SK-N-SH treated with all-trans-retinoic acid at 6 μM for 48 hours (cell line): ENCODE measurements around the gene DIP2B.

Source experiments
- RARB ChIP-seq: fragments of 250-450 bp; sonication (Bioruptor Pico); IDR thresholded peaks from 2 replicates; pipeline ENCODE4 v1.8.0; 2021; ENCODE audit warnings: mild to moderate bottlenecking, moderate library complexity
- TCF4 ChIP-seq: fragments of 250-450 bp; sonication (Bioruptor Pico); IDR thresholded peaks from 2 replicates; pipeline ENCODE4 v1.8.0; 2021; ENCODE audit warnings: mild to moderate bottlenecking, moderate library complexity, borderline replicate concordance
- TOX ChIP-seq: fragments of 250-450 bp; sonication (Bioruptor Pico); IDR thresholded peaks from 2 replicates; pipeline ENCODE4 v1.8.0; 2021; ENCODE audit warnings: mild to moderate bottlenecking, moderate library complexity, borderline replicate concordance
- ZC3H10 ChIP-seq: fragments of 250-450 bp; sonication (Bioruptor Pico); IDR thresholded peaks from 2 replicates; pipeline ENCODE4 v1.5.1; 2021; ENCODE audit warnings: mild to moderate bottlenecking, moderate library complexity
- ZFP30 ChIP-seq: fragments of 450-650 bp; formaldehyde crosslinking; IDR thresholded peaks from 2 replicates; pipeline ENCODE4 v1.5.0; 2022; ENCODE audit warnings: mild to moderate bottlenecking, moderate library complexity
- ZNF565 ChIP-seq: fragments of 450-650 bp; formaldehyde crosslinking; conservative IDR thresholded peaks from 2 replicates; pipeline ENCODE4 v1.5.0; 2020; ENCODE audit warnings: low read depth, mild to moderate bottlenecking, moderate library complexity
- ZNF8 ChIP-seq: fragments of 450-650 bp; formaldehyde crosslinking; IDR thresholded peaks from 2 replicates; pipeline ENCODE4 v1.5.0; 2020; ENCODE audit warnings: mild to moderate bottlenecking, moderate library complexity
- TF ChIP-seq, protein P1 (sequence below): fragments of 250-450 bp; sonication (Bioruptor Pico); IDR thresholded peaks from 2 replicates; pipeline ENCODE4 v1.8.0; 2020; ENCODE audit warnings: mild to moderate bottlenecking, moderate library complexity, borderline replicate concordance
- TF ChIP-seq, protein P2 (sequence below): fragments of 250-450 bp; sonication (Bioruptor Pico); IDR thresholded peaks from 2 replicates; pipeline ENCODE4 v1.5.1; 2020; ENCODE audit warnings: low read depth, mild to moderate bottlenecking, moderate library complexity
- TF ChIP-seq, protein P3 (sequence below): fragments of 250-450 bp; sonication (Bioruptor Pico); IDR thresholded peaks from 2 replicates; pipeline ENCODE4 v1.5.0; 2020; ENCODE audit warnings: mild to moderate bottlenecking, moderate library complexity
- TF ChIP-seq, protein P4 (sequence below): fragments of 250-450 bp; sonication (Bioruptor Pico); IDR thresholded peaks from 2 replicates; pipeline ENCODE4 v1.8.0; 2021; ENCODE audit warnings: low read depth, mild to moderate bottlenecking, moderate library complexity, borderline replicate concordance

DNA sequence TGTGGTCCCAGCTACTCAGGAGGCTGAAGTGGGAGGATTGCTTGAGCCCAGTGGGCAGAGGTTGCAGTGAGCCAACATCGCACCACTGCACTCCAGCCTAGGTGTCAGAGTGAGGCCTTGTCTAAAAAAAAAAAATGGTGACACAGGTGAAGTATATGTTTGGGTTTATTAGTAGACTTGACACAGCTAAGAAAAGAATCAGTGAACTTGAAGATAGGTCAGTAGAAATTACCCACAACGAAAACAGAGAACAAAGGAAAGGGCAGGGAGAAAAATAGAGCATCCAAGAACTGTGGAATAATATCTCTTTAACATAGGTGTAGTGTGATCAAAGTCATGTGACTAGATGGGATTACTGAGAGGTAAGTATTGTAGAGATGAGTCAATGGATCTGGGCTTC, 282.8 kb downstream of the DIP2B start:
- TF ChIP-seq ZNF565 (CRISPR knock-in tag): no peak
- TF ChIP-seq, protein P1, sequence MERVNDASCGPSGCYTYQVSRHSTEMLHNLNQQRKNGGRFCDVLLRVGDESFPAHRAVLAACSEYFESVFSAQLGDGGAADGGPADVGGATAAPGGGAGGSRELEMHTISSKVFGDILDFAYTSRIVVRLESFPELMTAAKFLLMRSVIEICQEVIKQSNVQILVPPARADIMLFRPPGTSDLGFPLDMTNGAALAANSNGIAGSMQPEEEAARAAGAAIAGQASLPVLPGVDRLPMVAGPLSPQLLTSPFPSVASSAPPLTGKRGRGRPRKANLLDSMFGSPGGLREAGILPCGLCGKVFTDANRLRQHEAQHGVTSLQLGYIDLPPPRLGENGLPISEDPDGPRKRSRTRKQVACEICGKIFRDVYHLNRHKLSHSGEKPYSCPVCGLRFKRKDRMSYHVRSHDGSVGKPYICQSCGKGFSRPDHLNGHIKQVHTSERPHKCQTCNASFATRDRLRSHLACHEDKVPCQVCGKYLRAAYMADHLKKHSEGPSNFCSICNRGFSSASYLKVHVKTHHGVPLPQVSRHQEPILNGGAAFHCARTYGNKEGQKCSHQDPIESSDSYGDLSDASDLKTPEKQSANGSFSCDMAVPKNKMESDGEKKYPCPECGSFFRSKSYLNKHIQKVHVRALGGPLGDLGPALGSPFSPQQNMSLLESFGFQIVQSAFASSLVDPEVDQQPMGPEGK (CRISPR knock-in tag): no peak
- TF ChIP-seq ZC3H10 (CRISPR knock-in tag): no peak
- TF ChIP-seq, protein P2, sequence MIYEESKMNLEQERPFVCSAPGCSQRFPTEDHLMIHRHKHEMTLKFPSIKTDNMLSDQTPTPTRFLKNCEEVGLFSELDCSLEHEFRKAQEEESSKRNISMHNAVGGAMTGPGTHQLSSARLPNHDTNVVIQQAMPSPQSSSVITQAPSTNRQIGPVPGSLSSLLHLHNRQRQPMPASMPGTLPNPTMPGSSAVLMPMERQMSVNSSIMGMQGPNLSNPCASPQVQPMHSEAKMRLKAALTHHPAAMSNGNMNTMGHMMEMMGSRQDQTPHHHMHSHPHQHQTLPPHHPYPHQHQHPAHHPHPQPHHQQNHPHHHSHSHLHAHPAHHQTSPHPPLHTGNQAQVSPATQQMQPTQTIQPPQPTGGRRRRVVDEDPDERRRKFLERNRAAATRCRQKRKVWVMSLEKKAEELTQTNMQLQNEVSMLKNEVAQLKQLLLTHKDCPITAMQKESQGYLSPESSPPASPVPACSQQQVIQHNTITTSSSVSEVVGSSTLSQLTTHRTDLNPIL (CRISPR knock-in tag): no peak
- no peak for TF ChIP-seq TOX (CRISPR knock-in tag)
- TF ChIP-seq, protein P3, sequence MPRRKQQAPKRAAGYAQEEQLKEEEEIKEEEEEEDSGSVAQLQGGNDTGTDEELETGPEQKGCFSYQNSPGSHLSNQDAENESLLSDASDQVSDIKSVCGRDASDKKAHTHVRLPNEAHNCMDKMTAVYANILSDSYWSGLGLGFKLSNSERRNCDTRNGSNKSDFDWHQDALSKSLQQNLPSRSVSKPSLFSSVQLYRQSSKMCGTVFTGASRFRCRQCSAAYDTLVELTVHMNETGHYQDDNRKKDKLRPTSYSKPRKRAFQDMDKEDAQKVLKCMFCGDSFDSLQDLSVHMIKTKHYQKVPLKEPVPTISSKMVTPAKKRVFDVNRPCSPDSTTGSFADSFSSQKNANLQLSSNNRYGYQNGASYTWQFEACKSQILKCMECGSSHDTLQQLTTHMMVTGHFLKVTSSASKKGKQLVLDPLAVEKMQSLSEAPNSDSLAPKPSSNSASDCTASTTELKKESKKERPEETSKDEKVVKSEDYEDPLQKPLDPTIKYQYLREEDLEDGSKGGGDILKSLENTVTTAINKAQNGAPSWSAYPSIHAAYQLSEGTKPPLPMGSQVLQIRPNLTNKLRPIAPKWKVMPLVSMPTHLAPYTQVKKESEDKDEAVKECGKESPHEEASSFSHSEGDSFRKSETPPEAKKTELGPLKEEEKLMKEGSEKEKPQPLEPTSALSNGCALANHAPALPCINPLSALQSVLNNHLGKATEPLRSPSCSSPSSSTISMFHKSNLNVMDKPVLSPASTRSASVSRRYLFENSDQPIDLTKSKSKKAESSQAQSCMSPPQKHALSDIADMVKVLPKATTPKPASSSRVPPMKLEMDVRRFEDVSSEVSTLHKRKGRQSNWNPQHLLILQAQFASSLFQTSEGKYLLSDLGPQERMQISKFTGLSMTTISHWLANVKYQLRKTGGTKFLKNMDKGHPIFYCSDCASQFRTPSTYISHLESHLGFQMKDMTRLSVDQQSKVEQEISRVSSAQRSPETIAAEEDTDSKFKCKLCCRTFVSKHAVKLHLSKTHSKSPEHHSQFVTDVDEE (CRISPR knock-in tag): no peak
- TF ChIP-seq ZFP30 (CRISPR knock-in tag): no peak
- no peak for TF ChIP-seq TCF4
- TF ChIP-seq RARB (CRISPR knock-in tag): no peak
- no peak for TF ChIP-seq ZNF8 (CRISPR knock-in tag)
- TF ChIP-seq, protein P4, sequence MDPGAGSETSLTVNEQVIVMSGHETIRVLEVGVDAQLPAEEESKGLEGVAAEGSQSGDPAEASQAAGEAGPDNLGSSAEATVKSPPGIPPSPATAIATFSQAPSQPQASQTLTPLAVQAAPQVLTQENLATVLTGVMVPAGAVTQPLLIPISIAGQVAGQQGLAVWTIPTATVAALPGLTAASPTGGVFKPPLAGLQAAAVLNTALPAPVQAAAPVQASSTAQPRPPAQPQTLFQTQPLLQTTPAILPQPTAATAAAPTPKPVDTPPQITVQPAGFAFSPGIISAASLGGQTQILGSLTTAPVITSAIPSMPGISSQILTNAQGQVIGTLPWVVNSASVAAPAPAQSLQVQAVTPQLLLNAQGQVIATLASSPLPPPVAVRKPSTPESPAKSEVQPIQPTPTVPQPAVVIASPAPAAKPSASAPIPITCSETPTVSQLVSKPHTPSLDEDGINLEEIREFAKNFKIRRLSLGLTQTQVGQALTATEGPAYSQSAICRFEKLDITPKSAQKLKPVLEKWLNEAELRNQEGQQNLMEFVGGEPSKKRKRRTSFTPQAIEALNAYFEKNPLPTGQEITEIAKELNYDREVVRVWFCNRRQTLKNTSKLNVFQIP (CRISPR knock-in tag): no peak
